GM19452 (cell line): ENCODE results near the gene ISYNA1.
A peak's percentile ranks its signal among the peaks of the same experiment; 100 is the strongest.

Source experiments
- ATAC-seq: cut with Tn5 transposase; IDR thresholded peaks from one replicate; pipeline ENCODE4 v1.9.1; 2021; ENCODE audit not compliant: unreplicated experiment

ISYNA1 gene

DNA sequence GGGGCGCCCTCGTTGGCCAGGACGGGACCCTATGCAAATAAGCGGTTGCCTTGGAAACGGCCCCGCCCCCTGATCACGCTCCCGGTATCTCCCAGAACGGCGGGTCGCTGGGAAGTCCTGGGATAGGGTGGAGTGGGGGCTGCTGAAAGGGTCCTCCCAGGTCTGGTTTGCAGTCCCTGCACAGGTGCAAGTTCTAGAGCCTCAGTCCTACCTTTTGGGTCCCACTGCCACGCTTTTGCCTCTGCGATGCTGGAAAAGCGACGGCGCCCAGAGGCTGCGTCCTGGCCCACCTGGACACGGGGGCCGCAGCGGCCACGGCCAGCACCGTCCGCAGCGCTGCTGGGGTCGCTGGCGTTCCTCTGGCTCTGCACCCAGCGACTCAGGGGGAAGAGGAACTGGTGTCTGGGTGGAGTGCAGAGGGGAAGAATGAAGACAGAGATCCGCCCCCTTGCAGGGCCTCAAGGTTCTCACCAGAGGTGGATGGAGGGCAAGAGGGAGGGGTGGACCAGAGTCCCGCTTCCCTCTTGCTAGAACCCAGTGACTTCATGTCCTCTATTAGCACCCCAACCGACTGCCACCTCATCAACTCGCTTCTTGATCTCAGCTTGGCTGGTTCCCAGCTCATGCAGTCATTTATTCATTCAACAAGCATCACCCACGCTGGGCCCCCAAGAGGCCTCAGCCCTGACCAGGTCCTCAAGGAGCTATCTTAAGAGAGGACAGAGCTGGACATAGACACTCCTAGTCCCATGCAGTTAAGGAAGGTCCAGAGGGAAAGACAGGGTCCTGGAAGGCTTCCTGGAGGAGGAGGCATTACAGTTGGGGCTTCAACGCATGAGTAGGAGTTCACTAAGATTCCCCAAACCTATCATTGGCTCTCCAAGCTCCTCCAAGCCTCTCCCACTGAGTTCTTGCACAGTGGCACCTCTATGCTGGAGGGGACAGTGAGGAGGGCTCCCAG, 40.4 kb downstream of the ISYNA1 start, which contains the start of gene LRRC25:
TSS of gene LRRC25 (minus strand) at position 381 of the 961 bp plus-strand sequence. CDS start 659 bp downstream, outside the sequence.
- no peak for ATAC-seq

- ATAC-seq: no peak
Observed at GRCh38 chr19:18396471-18397241, 41.3 kb downstream of the ISYNA1 start.

DNA sequence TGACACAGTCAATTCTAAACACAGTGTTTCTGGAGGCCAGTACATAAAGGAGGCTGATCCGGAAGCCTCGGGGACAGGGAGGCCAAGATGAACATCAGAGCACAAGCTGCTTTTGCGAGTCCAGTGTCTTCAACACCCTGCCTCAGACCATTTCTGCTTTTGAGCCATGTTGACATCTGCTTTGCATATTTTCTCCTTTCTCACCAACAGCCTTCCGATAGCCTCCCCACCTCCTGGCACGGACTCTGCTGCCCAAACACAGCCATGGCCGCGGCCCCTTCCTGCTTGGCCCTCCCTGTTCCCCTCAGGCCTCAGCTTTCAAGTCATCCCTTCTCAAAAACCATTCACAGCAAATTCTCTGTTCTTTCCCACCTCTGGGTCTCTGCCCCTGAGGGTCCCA, 44.1 kb downstream of the ISYNA1 start:
- ATAC-seq: no peak

DNA sequence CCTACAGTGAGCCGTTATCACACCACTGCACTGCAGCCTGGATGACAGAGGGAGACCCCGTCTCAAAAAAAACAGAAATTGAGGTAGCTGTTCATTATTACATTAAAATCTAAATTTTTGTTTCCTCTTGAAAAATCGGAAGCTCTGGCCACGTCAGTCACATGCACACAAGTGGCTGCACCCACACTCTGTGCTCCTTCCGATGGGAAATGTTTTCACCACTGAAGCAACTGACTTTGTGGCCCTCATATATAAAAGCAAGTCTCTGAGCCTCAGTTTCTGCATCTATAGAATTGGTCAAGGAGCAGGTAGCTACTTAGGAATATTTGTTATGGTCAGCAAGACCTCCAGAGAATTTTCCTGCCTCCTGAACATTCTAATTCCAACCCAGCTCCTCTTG, 45.0 kb downstream of the ISYNA1 start:
- ATAC-seq: no peak

DNA sequence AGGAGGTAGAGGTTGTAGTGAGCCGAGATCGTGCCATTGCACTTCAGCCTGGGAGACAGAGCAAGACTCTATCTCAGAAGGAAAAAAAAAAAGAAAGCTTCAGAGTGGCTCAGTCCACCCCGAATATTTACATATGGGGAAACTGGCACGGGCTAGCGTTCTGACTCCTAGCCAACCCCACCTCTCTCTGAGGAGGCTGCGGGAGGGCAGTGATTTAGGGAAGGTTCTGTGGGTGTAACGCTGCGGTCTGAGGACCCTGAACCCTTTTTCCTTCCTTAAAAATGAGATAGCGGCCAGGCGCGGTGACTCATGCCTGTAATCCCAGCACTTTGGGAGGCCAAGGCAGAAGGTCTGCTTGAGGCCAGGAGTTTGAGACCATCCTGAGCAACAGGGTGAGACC, 45.5 kb downstream of the ISYNA1 start:
- no peak for ATAC-seq

DNA sequence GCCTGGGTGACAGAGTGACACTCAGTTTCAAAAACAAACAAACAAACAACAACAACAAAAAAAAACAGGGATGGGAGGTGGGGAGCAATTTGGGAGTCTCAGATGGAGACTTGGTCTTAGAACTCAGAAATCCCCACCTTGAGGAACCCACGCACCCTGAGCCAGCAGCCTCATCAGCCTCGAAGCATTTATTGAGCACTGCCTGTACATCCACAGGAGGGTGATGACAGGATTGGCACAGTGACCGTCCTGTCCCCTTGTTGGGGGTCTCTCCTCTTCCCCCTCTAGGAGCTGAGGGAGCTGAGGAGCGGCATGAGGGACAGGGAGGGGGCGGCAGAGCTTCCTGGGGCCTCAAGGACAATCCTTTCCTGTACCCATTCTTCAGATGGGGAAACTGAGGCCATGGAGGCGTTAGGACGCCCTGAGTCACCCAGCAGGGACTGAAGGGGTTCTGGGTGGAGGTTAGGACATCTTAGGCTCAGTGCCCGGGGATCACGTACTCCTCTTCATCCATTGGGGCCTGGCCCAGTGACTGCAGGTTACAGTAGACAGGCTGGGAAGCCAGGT, 46.3 kb downstream of the ISYNA1 start:
- no peak for ATAC-seq

GRCh38 chr19:18390065-18390907, 47.6 kb downstream of the ISYNA1 start:
- no peak for ATAC-seq

DNA sequence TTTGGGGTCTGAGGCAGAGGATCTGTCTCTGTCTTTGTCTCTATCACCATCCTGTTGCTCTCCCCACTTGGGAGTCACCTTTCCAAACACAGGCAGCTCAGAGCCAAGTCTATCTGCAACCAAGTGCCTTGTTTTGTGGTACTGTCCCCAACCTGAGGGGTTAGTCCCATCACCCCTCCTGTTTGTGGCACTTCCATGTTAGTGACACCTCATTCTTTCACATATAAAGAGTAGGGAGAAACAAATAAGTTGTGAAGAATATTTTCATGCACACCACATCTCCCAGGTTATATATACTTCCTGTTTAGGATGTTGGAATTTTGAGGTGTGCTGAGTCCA, 48.2 kb downstream of the ISYNA1 start:
- ATAC-seq: no peak

DNA sequence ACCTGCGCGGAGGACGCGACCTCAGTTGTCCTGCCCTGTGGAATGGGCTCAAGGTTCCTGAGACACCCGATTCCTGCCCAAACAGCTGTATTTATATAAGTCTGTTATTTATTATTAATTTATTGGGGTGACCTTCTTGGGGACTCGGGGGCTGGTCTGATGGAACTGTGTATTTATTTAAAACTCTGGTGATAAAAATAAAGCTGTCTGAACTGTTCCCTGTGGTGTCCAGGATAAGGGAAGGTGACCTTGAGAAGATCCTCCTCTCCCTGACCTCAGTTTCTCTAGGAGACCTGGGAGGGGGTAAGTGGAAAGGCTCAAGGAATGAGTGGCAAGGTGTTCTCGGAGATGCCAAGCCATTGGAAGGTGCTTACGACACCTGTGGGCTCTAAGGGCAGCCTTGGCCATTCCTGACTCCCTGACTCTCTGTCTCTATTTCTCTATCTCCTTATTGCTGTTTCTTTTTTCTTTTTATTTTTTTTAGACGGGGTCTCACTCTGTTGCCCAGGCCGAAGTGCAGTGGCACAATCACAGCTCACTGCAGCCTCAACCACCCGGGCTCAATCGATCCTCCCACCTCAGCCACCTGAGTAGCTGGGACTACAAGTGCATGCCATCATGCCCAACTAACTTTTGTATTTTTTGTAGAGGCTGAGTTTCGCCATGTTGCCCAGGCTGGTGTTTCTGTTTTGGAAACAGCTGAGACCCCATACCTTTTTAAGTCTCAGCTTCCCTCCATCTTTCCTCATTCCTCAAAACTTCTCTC, 48.8 kb downstream of the ISYNA1 start:
- ATAC-seq: no peak

- ATAC-seq: peak; percentile 55
Observed at GRCh38 chr19:18388100-18388959, 49.6 kb downstream of the ISYNA1 start.

DNA sequence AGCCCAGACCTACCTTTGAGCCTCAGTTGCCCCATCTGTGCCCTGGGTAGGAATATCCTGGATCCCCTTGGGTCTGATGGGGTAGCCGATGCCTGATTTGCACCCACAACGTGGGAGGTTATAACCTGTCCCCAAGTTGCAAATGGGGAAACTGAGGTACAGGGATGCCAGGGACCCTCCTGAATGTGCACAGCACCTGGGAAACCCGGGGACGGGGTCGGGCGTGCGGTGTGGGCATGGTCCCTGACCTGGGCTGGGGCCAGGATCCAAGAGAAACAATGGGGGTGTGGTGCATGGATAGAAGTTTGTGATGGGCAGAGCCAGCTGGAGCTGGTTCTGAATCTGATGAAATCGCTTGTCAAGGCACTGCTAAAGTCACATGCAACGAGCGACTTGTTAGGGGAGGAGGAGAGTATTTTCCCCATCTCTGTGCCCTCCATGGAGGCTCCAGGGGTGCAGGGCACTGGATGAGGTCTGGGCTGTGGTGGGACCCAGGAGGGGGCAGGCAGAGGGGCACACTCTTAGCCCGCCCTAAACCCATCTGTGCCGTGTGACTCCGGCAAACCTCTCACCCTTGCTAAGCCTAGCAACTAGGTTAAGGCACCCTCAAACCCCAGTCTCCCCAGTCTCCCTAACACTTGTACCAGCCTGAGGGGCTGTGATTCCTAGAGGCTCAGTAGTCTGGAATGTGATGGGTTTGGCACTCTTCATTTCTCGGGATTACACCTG, 51.2 kb downstream of the ISYNA1 start:
- no peak for ATAC-seq

DNA sequence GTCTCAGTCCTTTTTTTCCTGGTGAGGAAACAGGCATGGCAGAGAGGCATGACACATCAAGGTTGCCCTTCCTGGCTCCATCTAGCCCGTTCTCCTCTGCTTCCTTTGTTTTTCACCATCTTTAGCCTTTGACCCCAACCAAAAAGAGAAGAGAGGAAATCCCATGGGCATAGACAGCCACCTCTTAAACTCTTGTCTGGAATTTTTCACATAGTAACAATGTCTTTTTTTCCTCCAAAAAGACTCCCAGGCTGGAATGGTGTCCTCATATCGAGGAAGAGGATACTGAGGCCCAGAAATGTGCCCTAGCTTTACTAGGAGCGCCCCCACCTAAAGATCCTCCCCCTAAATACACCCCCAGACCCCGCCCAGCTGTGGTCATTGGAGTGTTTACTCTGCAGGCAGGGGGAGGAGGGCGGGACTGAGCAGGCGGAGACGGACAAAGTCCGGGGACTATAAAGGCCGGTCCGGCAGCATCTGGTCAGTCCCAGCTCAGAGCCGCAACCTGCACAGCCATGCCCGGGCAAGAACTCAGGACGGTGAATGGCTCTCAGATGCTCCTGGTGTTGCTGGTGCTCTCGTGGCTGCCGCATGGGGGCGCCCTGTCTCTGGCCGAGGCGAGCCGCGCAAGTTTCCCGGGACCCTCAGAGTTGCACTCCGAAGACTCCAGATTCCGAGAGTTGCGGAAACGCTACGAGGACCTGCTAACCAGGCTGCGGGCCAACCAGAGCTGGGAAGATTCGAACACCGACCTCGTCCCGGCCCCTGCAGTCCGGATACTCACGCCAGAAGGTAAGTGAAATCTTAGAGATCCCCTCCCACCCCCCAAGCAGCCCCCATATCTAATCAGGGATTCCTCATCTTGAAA, 52.0 kb downstream of the ISYNA1 start, which contains the start of gene GDF15:
TSS of gene GDF15 (plus strand) at position 484 of the 868 bp plus-strand sequence. CDS start at position 516, 32 bp downstream.
- no peak for ATAC-seq

- no peak for ATAC-seq
Observed at GRCh38 chr19:18385359-18385674, 52.6 kb downstream of the ISYNA1 start.

GRCh38 chr19:18384775-18385174, 53.2 kb downstream of the ISYNA1 start:
- no peak for ATAC-seq
